Peyer's patch (tissue), 4 donors: Measurements from ENCODE around the gene CDC34. TPM values are rescaled to one million over a fixed set of nuclear protein-coding genes. Genes with fewer than 3 reads are reported as not detected.

Source experiments
- DNase-seq, 3 donors: peaks; one replicate each; pipeline ENCODE4 v3.0.0-alpha.2; 2017 to 2019
- H3K27ac ChIP-seq, 4 donors: fragments of 200-600 bp; sonication (generic); one replicate each; pipeline ENCODE4 v1.5.1; 2016 to 2019
- H3K27me3 ChIP-seq, 2 donors: fragments of 200-600 bp; sonication (generic); one replicate each; pipeline ENCODE4 v1.5.1; 2019
- H3K36me3 ChIP-seq, 3 donors: fragments of 200-600 bp; sonication (generic); one replicate each; pipeline ENCODE4 v1.5.1; 2016 to 2019
- H3K4me1 ChIP-seq, 4 donors: fragments of 200-600 bp; sonication (generic); one replicate each; pipeline ENCODE4 v1.5.1; 2016 to 2019
- H3K4me3 ChIP-seq, 4 donors: fragments of 200-600 bp; sonication (generic); 1 replicate in 3 of 4; 2 replicates in 1 of 4; pipeline ENCODE4 v1.5.1; 2016 to 2019; ENCODE audit warnings: mild to moderate bottlenecking in 1 of 4
- H3K9me3 ChIP-seq, 4 donors: fragments of 200-600 bp; sonication (generic); one replicate each; pipeline ENCODE4 v1.5.1; 2016 to 2019; ENCODE audit warnings: mild to moderate bottlenecking in 1 of 4
- CTCF ChIP-seq, 6 experiments: fragments of 450-650 bp in 4 of 6; fragments of 200-600 bp in 2 of 6; sonication (generic) in 1 of 6; IDR thresholded peaks; one replicate each; pipeline ENCODE4 v1.5.1; 2017 to 2019; ENCODE audit warnings: antibody characterized with exemption in 6 of 6, mild to moderate bottlenecking in 3 of 6, moderate library complexity in 1 of 6
- POLR2A ChIP-seq, 2 donors: fragments of 450-650 bp; IDR thresholded peaks; one replicate each; pipeline ENCODE4 v1.5.1; 2017; ENCODE audit warnings: antibody characterized with exemption in 2 of 2, mild to moderate bottlenecking in 2 of 2, moderate library complexity in 2 of 2
- total RNA-seq, 4 donors: library from RNA; depleted of rRNA; stranded (reverse); fragments of >200 nt; gene quantifications; one replicate each; pipeline ENCODE4 v1.1.0, GENCODE V29; 2016

CDC34 gene
- total RNA-seq, 4 donors from 2014 or later: 65.6 to 91.1 (median 75.2) TPM

DNA sequence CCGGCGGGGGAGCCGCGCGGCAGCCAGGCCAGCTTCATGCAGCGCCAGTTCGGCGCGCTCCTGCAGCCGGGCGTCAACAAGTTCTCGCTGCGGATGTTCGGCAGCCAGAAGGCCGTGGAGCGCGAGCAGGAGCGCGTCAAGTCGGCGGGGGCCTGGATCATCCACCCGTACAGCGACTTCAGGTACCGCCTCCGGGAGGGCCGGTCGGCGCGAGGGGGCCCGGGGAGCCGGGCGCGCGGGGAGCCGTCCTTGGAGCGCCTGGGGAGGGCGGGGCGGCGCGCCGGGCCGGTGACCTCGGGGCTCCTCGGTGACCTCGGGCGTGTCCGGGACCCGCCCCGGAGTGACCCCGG, 58.8 kb downstream of the CDC34 start:
- Histone ChIP-seq H3K9me3 (no peaks in the 10 kb centered on the region), H3K27me3 (peaks cover 0 to 36% of the 10 kb centered on the region in 2 donors), H3K4me3 (peak overlapping the region in 3 of 4 donors; percentile 22 to 35 (median 34)), H3K27ac (no peak overlapping the region), H3K4me1 (peaks cover 0 to 23% (median 10%) of the 10 kb centered on the region in 4 donors), H3K36me3 (no peaks in the 10 kb centered on the region)
- no peak for TF ChIP-seq CTCF (IDR thresholded peaks at IDR 0.05)
- no peak for TF ChIP-seq POLR2A (IDR thresholded peaks at IDR 0.05)
- no peak for DNase-seq

- H3K27ac ChIP-seq: no peak overlapping the region
- H3K9me3 ChIP-seq: no peaks in the 10 kb centered on the region
- H3K36me3 ChIP-seq: no peaks in the 10 kb centered on the region
- peak overlapping the region in 3 of 4 donors; percentile 22 to 35 (median 34) for H3K4me3 ChIP-seq
- no peak for DNase-seq
- TF ChIP-seq CTCF (IDR thresholded peaks at IDR 0.05) (no peak), POLR2A (IDR thresholded peaks at IDR 0.05) (no peak)
- peaks cover 0 to 36% of the 10 kb centered on the region in 2 donors for H3K27me3 ChIP-seq
- H3K4me1 ChIP-seq: peaks cover 0 to 23% (median 10%) of the 10 kb centered on the region in 4 donors
Measured at GRCh38 chr19:590750-591098, 59.2 kb downstream of the CDC34 start.

- Histone ChIP-seq H3K27ac (no peak overlapping the region), H3K4me3 (no peak overlapping the region), H3K9me3 (no peaks in the 10 kb centered on the region), H3K36me3 (no peaks in the 10 kb centered on the region), H3K27me3 (peaks cover 0 to 36% of the 10 kb centered on the region in 2 donors), H3K4me1 (peaks cover 0 to 23% (median 10%) of the 10 kb centered on the region in 4 donors)
- DNase-seq: no peak
- no peak for TF ChIP-seq POLR2A (IDR thresholded peaks at IDR 0.05)
- no peak for TF ChIP-seq CTCF (IDR thresholded peaks at IDR 0.05)
Measured at GRCh38 chr19:591099-591958, 59.8 kb downstream of the CDC34 start.

Other genes with a start within 250 kb of the CDC34 start
- gene PLPP2, start 240.4 kb upstream of the CDC34 start, total RNA-seq: 100 to 1,000 TPM in 3 of 4 donors, 10 to 100 TPM in 1; 42.1 to 260 (median 188) TPM
- 10 to 100 TPM in 3 of 4 donors, 1 to 10 TPM in 1; 6.0 to 27.3 (median 20.9) TPM for gene MIER2, start 187.0 kb upstream of the CDC34 start, total RNA-seq
- gene C2CD4C, start 122.6 kb upstream of the CDC34 start, total RNA-seq: under 1 TPM in 2 of 4 donors, not detected in 2; 0.47 to 0.80 TPM
- 10 to 100 TPM in 3 of 4 donors, 1 to 10 TPM in 1; 9.5 to 33.0 (median 18.3) TPM for gene SHC2, start 70.7 kb upstream of the CDC34 start, total RNA-seq
- gene MADCAM1, start 35.3 kb upstream of the CDC34 start, total RNA-seq: 10 to 100 TPM in 1 of 4 donors, 1 to 10 TPM in 3; 1.4 to 25.6 (median 5.1) TPM
- gene TPGS1, start 24.3 kb upstream of the CDC34 start, total RNA-seq: 10 to 100 TPM; 11.6 to 35.7 (median 24.2) TPM
- 1 to 10 TPM in 2 of 4 donors, not detected in 2; 2.8 to 4.0 TPM for gene GZMM, start 12.3 kb downstream of the CDC34 start, total RNA-seq
- 100 to 1,000 TPM; 149 to 501 (median 469) TPM for gene BSG, start 40.8 kb downstream of the CDC34 start, total RNA-seq
- gene HCN2, start 58.1 kb downstream of the CDC34 start, total RNA-seq: not detected
- gene POLRMT, start 101.8 kb downstream of the CDC34 start, total RNA-seq: 100 to 1,000 TPM in 1 of 4 donors, 10 to 100 TPM in 3; 33.8 to 119 (median 70.5) TPM
- gene FGF22, start 108.1 kb downstream of the CDC34 start, total RNA-seq: not detected
- 100 to 1,000 TPM in 3 of 4 donors, 10 to 100 TPM in 1; 83.3 to 119 (median 115) TPM for gene RNF126, start 131.5 kb downstream of the CDC34 start, total RNA-seq
- gene FSTL3, start 144.6 kb downstream of the CDC34 start, total RNA-seq: 10 to 100 TPM; 13.8 to 94.9 (median 34.9) TPM
- gene PRSS57, start 163.7 kb downstream of the CDC34 start, total RNA-seq: not detected
- 10 to 100 TPM in 3 of 4 donors, 1 to 10 TPM in 1; 7.5 to 33.8 (median 21.6) TPM for gene PALM, start 177.2 kb downstream of the CDC34 start, total RNA-seq
- gene MISP, start 219.4 kb downstream of the CDC34 start, total RNA-seq: 100 to 1,000 TPM; 116 to 828 (median 637) TPM